ENCODE results near the gene ZC3H10.

DNA sequence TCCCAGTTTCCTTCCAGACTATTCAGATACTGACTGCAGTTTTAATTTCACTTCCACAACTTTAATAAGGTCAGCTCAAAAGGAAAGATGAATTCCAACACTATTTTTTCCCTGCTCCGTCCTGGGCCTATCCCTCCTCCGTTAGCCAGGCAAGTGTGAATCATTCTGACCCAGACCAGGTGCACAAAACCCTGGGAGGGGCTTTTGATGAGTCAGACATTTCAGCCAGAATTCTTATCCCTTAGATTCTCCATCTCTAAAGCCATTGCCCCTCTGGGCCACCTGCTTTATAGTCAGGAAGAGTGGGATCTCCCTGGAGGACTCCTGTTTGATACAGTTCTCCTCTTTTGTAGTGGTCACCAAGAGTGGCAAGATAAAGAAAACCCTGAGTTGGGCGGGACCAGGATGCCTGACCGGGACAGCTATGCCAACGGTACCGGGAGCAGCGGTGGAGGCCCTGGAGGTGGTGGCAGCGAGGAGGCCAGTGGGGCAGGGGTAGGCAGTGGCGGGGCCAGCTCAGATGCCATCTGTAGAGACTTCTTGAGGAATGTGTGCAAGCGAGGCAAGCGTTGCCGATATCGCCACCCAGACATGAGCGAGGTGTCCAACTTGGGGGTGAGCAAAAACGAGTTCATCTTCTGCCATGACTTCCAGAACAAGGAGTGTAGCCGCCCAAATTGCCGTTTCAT is 2.2 kb downstream of the ZC3H10 start:
- TF ChIP-seq, protein P1, sequence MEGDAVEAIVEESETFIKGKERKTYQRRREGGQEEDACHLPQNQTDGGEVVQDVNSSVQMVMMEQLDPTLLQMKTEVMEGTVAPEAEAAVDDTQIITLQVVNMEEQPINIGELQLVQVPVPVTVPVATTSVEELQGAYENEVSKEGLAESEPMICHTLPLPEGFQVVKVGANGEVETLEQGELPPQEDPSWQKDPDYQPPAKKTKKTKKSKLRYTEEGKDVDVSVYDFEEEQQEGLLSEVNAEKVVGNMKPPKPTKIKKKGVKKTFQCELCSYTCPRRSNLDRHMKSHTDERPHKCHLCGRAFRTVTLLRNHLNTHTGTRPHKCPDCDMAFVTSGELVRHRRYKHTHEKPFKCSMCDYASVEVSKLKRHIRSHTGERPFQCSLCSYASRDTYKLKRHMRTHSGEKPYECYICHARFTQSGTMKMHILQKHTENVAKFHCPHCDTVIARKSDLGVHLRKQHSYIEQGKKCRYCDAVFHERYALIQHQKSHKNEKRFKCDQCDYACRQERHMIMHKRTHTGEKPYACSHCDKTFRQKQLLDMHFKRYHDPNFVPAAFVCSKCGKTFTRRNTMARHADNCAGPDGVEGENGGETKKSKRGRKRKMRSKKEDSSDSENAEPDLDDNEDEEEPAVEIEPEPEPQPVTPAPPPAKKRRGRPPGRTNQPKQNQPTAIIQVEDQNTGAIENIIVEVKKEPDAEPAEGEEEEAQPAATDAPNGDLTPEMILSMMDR (IDR thresholded peaks at IDR 0.05 in 2 of 3, conservative IDR thresholded peaks at IDR 0.05 in 1 of 3; ENCODE audit: borderline replicate concordance in 1 of 3, insufficient read depth in 1 of 3, low read depth in 2 of 3, low read length in 2 of 3), result no peak
- TF ChIP-seq CEBPB (IDR thresholded peaks at IDR 0.05; ENCODE audit: low read depth) (no peak), POLR2AphosphoS5 (IDR thresholded peaks at IDR 0.05; ENCODE audit: low read depth, low read length) (no peak), FOSL1 (IDR thresholded peaks at IDR 0.05; ENCODE audit: low read depth) (no peak), YY1 (IDR thresholded peaks at IDR 0.05; ENCODE audit: extremely low read depth, insufficient replicate concordance, low read depth, low read length) (no peak), EZH2 (IDR thresholded peaks at IDR 0.05) (no peak), CBX3 (IDR thresholded peaks at IDR 0.05; ENCODE audit: low read depth) (no peak), POLR2A (IDR thresholded peaks at IDR 0.05; ENCODE audit: borderline replicate concordance, extremely low read depth, insufficient read depth, insufficient read length) (no peak)
- TF ChIP-seq, protein P2, sequence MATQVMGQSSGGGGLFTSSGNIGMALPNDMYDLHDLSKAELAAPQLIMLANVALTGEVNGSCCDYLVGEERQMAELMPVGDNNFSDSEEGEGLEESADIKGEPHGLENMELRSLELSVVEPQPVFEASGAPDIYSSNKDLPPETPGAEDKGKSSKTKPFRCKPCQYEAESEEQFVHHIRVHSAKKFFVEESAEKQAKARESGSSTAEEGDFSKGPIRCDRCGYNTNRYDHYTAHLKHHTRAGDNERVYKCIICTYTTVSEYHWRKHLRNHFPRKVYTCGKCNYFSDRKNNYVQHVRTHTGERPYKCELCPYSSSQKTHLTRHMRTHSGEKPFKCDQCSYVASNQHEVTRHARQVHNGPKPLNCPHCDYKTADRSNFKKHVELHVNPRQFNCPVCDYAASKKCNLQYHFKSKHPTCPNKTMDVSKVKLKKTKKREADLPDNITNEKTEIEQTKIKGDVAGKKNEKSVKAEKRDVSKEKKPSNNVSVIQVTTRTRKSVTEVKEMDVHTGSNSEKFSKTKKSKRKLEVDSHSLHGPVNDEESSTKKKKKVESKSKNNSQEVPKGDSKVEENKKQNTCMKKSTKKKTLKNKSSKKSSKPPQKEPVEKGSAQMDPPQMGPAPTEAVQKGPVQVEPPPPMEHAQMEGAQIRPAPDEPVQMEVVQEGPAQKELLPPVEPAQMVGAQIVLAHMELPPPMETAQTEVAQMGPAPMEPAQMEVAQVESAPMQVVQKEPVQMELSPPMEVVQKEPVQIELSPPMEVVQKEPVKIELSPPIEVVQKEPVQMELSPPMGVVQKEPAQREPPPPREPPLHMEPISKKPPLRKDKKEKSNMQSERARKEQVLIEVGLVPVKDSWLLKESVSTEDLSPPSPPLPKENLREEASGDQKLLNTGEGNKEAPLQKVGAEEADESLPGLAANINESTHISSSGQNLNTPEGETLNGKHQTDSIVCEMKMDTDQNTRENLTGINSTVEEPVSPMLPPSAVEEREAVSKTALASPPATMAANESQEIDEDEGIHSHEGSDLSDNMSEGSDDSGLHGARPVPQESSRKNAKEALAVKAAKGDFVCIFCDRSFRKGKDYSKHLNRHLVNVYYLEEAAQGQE (IDR thresholded peaks at IDR 0.05; ENCODE audit: low read depth), result no peak
- TF ChIP-seq, protein P3, sequence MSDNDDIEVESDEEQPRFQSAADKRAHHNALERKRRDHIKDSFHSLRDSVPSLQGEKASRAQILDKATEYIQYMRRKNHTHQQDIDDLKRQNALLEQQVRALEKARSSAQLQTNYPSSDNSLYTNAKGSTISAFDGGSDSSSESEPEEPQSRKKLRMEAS (IDR thresholded peaks at IDR 0.05), result no peak
